GM10248 (cell line): Measurements from ENCODE around the gene ST6GALNAC6.

ENCODE experiments used
- CTCF ChIA-PET: fragments of 300-600 bp; sonication (Branson Sonifier 250); formaldehyde crosslinking; extraction: SDS; loops from one replicate; lab custom pipeline; 2021; ENCODE audit warnings: antibody characterized with exemption; lab: Yijun Ruan, JAX
- POLR2A ChIA-PET: fragments of 350-650 bp; sonication (Branson Sonifier 250); formaldehyde crosslinking; extraction: SDS; loops from one replicate; lab custom pipeline; 2020; ENCODE audit warnings: antibody characterized with exemption; lab: Yijun Ruan, JAX
- DNase-seq: peaks from one replicate; pipeline ENCODE4 v3.0.0; 2012; ENCODE audit errors: extremely low spot score
- CTCF ChIP-seq: IDR thresholded peaks from 2 replicates; pipeline ENCODE4 v1.5.1; 2012; ENCODE audit warnings: mild to moderate bottlenecking, low read depth; ENCODE audit errors: extremely low read depth, missing control alignments, control extremely low read depth

The ST6GALNAC6 gene

GRCh38 chr9:127915325-127915752 lies 15.9 kb upstream of the ST6GALNAC6 start:
- ChIA-PET CTCF (interaction anchor here (1.0 to 4.1 kb wide), 7 partner anchors 9 to 325 kb away, joined by 3 to 25 read pairs (median 4); partner anchors contain the start of genes DPM2 and TOR2A), POLR2A (interaction anchor here (0.5 to 2.1 kb wide), 5 partner anchors 8 to 130 kb away, joined by 3 to 9 read pairs (median 3); partner anchors contain the start of gene CDK9)
- no peak for TF ChIP-seq CTCF
- DNase-seq: no peak

- POLR2A ChIA-PET: no interaction called here
- CTCF ChIA-PET: interaction anchor here (2.1 kb wide), 1 partner anchor 8 kb away, joined by 9 read pairs; no protein-coding TSS in a partner anchor
- no peak for TF ChIP-seq CTCF
- no peak for DNase-seq
Measured at GRCh38 chr9:127913682-127914081, 14.3 kb upstream of the ST6GALNAC6 start.

- no peak for DNase-seq
- POLR2A ChIA-PET: no interaction called here
- TF ChIP-seq CTCF: no peak
- CTCF ChIA-PET: interaction anchor here (1.0 to 2.1 kb wide), 3 partner anchors 9 to 178 kb away, joined by 3 to 9 read pairs (median 4); partner anchors contain the start of gene TOR2A
Measured at GRCh38 chr9:127912882-127913281, 13.5 kb upstream of the ST6GALNAC6 start.

- POLR2A ChIA-PET: no interaction called here
- no peak for TF ChIP-seq CTCF
- no peak for DNase-seq
- CTCF ChIA-PET: interaction anchor here (1.0 to 2.1 kb wide), 3 partner anchors 9 to 178 kb away, joined by 3 to 9 read pairs (median 4); partner anchors contain the start of gene TOR2A
Measured at GRCh38 chr9:127912296-127912695, 12.9 kb upstream of the ST6GALNAC6 start.

GRCh38 chr9:127910613-127911205 lies 11.3 kb upstream of the ST6GALNAC6 start:
- ChIA-PET CTCF (interaction anchor here (1.3 to 1.4 kb wide), 2 partner anchors 41 to 176 kb away, joined by 6 read pairs; partner anchors contain the start of gene TOR2A), POLR2A (no interaction called here)
- no peak for DNase-seq
- peak; percentile 25 for TF ChIP-seq CTCF

- TF ChIP-seq CTCF: no peak
- DNase-seq: no peak
- POLR2A ChIA-PET: no interaction called here
- CTCF ChIA-PET: interaction anchor here (1.4 kb wide), 1 partner anchor 175 kb away, joined by 6 read pairs; the partner anchor contains the start of gene TOR2A
Measured at GRCh38 chr9:127909839-127910273, 10.5 kb upstream of the ST6GALNAC6 start.
